HG03571 (cell line): Measurements from ENCODE around the gene HEYL.

ENCODE experiments used
- ATAC-seq: cut with Tn5 transposase; IDR thresholded peaks from one replicate; pipeline ENCODE4 v1.9.1; 2021; ENCODE audit not compliant: unreplicated experiment

The HEYL gene

GRCh38 chr1:39668111-39668510 lies 28.7 kb upstream of the HEYL start:
- no peak for ATAC-seq

- ATAC-seq: peak; percentile 75
Measured at GRCh38 chr1:39666772-39667171, 27.3 kb upstream of the HEYL start.

GRCh38 chr1:39663559-39663958 lies 24.1 kb upstream of the HEYL start:
- no peak for ATAC-seq

DNA sequence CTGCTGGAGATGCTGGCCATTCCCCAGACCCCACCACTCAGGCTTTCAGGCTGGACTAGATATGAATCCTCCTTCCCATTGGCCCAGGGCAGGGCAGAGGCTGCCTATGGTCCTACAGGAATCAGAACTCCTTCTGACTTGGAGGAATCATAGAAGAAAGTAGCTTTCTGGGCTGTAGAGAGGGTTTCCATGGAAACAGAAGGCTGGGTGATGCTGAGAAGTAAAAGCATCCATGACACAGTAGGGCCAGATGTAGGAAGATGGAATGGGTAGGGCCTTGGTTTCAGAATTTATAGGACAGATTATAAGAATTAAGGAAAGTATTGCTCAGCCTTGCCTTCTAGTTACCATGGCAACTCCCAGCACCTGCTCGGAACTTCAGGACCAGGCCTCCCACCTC lies 23.4 kb upstream of the HEYL start:
- ATAC-seq: no peak

DNA sequence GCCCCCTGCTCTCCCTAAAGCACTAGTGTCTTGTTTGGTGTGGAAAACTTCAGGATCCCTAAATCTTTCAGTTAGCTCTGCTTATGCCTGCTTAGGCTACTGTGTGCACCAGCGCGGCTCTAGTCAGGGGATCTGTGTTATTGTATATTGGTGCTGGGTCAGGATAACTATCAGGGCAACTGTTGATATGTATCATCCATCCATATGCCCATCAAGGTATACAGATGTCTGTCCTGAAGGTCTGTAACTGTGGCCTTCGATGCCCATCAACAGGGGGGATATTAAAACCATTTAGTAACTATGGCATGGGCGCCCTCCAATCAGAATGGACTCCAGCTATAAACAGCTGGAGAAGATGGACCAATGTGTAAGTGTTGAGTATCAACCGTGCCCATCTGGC lies 20.1 kb upstream of the HEYL start:
- ATAC-seq: no peak

DNA sequence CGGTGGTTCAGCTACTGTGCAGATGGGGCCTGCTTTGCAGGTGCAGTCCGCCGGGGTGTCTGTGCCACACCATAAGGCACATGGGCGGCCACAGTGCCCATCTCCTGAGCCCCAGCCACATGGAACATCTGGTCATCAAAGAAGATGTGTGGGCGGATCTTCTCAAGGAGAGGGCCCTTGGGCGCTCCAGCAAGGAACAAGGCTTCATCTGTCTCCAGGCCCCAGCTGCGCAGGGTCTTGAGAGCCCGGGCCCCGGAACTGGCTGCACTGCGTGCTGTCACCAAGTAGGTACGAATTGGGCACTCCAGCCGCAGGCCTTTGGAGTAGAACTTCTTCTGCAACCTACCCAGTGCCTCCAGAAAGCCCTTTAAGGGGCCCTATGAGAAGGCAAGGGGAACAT lies 19.7 kb upstream of the HEYL start:
- ATAC-seq: no peak

DNA sequence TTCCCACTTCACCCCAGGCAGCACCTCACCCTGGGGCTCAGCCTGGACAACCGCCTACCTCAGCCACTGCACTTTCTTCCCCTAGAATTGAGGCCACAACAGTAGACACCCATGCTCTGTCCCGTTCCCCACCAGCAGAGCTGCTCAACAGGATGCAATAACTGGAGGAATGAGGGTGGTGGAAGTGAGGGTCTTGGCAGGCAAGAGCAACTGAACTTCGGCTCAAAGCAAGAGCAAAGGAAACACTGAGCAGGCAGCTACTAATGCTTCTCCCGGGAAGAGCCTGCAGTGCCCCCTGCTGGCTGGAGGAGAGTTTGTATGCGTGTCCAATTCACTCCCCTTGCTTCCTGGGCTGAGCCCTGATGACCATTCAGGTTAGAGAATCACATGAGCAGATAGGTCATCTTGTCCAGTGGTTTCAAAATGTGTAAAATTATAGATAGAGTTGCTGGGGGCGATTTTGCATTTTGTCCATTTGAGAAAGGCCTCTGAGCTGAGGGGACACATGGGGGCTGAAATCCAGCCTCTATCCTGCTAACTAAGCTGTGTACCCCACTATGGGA lies 18.6 kb upstream of the HEYL start:
- ATAC-seq: no peak

GRCh38 chr1:39657402-39657801 lies 18.0 kb upstream of the HEYL start:
- ATAC-seq: no peak

GRCh38 chr1:39656391-39656790 lies 16.9 kb upstream of the HEYL start:
- ATAC-seq: no peak

DNA sequence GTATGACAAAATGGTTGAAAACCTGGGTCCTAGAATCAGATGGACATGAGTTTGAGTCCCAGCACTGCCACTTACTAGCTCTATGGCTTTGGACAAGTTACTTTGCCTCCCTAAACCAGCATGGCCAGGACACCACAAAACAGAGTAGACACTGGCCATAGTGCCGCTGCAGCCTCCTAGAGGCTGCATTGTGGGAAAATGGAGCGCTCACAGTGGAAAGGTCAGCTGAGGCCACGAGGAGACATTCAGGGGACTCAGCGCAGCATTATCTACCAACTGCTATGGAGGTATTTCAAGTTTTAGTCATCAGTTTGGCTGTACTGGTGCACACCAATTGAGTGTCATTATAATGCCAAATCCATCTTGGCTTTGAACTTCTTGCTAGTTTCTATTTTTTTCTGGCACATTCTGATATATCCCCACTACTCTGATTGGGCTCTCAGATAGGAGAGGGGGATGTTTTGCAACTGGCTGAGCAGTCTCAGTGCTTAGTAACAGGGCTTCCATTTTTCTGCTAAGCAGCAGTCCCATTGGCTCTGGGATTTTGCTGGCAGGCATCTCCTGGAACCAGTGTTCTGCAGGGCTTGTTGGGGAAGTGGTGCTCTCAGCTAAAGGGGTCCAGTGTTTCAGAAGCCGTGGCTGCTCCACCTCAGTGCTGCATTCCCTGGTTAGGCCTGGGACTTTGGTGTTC lies 16.3 kb upstream of the HEYL start:
- no peak for ATAC-seq

DNA sequence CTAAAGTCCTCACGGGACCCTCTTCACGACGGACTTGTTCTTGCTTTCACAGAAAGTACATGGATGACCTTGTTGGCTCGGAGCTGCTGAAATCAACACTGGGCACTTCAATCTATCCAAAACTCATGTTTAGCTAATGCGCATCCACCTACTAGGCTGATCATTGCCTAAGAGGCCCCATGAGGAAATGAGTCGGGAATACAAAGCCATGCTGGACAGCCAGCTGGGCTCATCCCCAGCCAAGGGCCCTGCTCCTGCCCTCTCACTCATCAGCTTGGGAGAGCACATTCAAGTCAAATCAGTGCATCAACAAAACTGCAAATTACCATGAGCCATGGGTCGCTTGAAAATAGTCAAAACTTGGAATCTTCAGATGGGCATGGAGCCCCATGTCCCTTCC lies 14.8 kb upstream of the HEYL start:
- ATAC-seq: no peak

GRCh38 chr1:39653546-39654031 lies 14.1 kb upstream of the HEYL start:
- no peak for ATAC-seq

DNA sequence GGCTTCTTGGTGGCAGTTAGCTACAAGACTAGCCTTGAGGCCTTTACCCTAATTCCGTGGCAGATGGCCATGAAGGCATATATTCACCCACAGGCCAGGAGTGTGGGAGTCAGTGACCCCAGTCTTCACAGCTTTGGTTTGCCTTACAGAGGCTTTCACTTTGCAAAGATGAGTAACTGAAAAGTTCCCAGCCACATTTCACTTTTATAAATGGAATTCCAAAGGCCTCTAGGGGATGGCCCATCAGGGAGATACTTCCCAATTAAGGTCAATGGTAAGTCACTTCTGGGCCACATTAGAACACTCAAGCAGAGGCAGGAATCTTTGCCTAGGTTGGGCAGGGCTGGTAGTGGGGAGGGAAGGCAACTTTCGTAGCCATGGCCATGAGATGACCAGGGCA lies 13.1 kb upstream of the HEYL start:
- ATAC-seq: no peak

DNA sequence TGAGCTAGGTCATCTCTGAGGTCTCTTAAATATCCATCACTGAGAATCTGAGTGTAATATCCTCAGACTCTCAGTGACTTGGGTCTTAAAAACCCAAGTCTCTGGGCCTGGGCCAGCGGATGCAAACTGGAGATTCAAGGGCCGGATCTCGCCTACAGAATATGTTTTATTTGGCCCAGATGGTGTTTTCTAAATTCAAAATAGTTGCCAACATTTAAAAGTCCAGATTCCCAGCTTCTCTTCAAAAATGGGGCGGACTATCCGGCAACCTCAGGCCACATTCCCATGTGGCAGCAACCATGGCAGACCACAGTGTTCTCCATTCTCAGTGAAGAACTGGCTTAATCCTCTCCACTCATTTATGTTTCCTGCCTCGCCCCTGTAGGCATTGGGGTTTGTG lies 12.7 kb upstream of the HEYL start:
- no peak for ATAC-seq

GRCh38 chr1:39650431-39650830 lies 11.0 kb upstream of the HEYL start:
- no peak for ATAC-seq

- ATAC-seq: no peak
Measured at GRCh38 chr1:39649636-39650185, 10.3 kb upstream of the HEYL start.

DNA sequence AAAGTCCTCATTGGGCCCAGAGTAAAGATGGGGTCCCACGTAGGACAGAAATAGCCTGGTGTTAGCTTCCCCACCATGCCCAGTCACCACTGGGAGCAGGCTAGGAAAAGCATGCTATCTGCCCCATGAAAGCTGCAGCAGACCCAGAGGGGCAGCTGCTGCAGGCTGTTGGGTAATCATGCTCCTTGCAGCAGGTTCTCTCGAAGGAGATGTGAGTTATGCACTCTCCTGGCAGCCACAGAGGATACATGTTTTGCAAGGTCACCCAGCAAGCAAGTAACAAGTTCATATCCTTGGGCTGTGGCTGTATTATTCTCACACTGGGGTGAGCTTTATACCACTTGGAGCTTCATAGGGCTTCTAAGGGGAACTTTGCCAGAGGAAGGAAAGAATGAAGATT lies 9.1 kb upstream of the HEYL start:
- no peak for ATAC-seq

DNA sequence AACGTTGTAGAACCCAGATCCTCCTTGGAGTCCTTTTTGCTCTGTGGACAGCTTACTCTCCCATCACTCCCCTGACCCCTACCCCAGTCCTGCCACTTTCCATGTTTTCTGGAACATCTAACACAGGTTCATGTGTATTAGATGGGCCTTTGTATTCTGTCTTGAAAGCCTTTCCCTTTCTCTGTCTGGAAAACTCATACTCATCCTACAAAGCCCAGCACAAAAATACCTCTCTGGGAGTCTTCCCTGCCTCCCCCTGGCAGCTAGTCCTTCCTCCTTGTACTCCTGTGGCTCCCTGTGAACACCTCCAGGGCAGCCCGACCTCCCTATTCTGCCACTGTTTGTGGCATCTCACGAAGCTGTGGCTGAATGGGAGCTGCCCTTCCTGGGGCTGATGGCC lies 7.8 kb upstream of the HEYL start:
- no peak for ATAC-seq

GRCh38 chr1:39646232-39647081 lies 7.0 kb upstream of the HEYL start:
- no peak for ATAC-seq

GRCh38 chr1:39645411-39646043 lies 6.1 kb upstream of the HEYL start:
- ATAC-seq: no peak

DNA sequence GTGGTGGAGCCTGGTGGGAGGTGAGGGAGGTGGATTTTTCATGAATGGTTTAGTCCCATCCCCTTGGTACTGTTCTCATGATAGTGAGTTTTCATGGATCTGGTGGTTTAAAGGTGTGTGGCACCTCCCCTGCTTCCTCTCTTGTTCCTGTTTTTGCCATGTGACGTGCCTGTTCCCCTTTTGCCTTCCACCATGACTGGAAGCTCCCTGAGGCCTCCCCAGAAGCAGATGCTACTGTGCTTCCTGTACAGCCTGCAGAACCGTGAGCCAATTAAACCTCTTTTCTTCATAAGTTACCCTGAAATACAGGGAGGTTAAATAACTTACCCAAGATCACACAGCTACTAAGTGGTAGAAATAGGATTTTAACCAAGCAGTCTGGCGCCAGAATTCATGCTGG lies 4.3 kb upstream of the HEYL start:
- ATAC-seq: no peak
